ENCODE results near the gene CCDC83.
"Not testable (repeated sequence)": the region's sequence is repeated elsewhere in the genome, so short reads cannot be mapped to it uniquely, and the experiment has no call there.

Gene CCDC83

GRCh38 chr11:85886089-85887056 is 31.2 kb downstream of the CCDC83 start:
- no peak for DNase-seq (ENCODE audit: low read depth in 3 of 3)

- DNase-seq (ENCODE audit: low read depth in 3 of 3), result no peak
Measured at GRCh38 chr11:85889108-85889507, 33.9 kb downstream of the CCDC83 start.

GRCh38 chr11:85889676-85890579 is 34.7 kb downstream of the CCDC83 start:
- DNase-seq (ENCODE audit: low read depth in 3 of 3), result no peak

- DNase-seq (ENCODE audit: low read depth in 3 of 3), result no peak
Measured at GRCh38 chr11:85893395-85893794, 38.2 kb downstream of the CCDC83 start.

GRCh38 chr11:85896876-85897275 is 41.7 kb downstream of the CCDC83 start:
- DNase-seq (ENCODE audit: low read depth in 3 of 3), result no peak

- DNase-seq (ENCODE audit: low read depth in 3 of 3), result no peak
Measured at GRCh38 chr11:85898456-85898855, 43.3 kb downstream of the CCDC83 start.

- no peak for DNase-seq (ENCODE audit: low read depth in 3 of 3)
Measured at GRCh38 chr11:85902353-85902752, 47.2 kb downstream of the CCDC83 start.

GRCh38 chr11:85903406-85903805 is 48.2 kb downstream of the CCDC83 start:
- DNase-seq (ENCODE audit: low read depth in 3 of 3), result no peak

- no peak for DNase-seq (ENCODE audit: low read depth in 3 of 3)
Measured at GRCh38 chr11:85903811-85904210, 48.6 kb downstream of the CCDC83 start.

- DNase-seq (ENCODE audit: low read depth in 3 of 3), result no peak
Measured at GRCh38 chr11:85912414-85912813, 57.2 kb downstream of the CCDC83 start.

- no peak for DNase-seq (ENCODE audit: low read depth in 3 of 3)
Measured at GRCh38 chr11:85913513-85913912, 58.3 kb downstream of the CCDC83 start.

- no peak for DNase-seq (ENCODE audit: low read depth in 3 of 3)
Measured at GRCh38 chr11:85914425-85914824, 59.2 kb downstream of the CCDC83 start.

- no peak for DNase-seq (ENCODE audit: low read depth in 3 of 3)
Measured at GRCh38 chr11:85918910-85919794, 64.0 kb downstream of the CCDC83 start.

GRCh38 chr11:85922367-85922766 is 67.2 kb downstream of the CCDC83 start:
- no peak for DNase-seq (ENCODE audit: low read depth in 3 of 3)

- DNase-seq (ENCODE audit: low read depth in 3 of 3), result no peak
Measured at GRCh38 chr11:85923455-85923854, 68.3 kb downstream of the CCDC83 start.

GRCh38 chr11:85926653-85927214 is 71.6 kb downstream of the CCDC83 start:
- not testable (repeated sequence) for DNase-seq (ENCODE audit: low read depth in 3 of 3)

- DNase-seq (ENCODE audit: low read depth in 3 of 3), result no peak
Measured at GRCh38 chr11:85930879-85931366, 75.7 kb downstream of the CCDC83 start.

- DNase-seq (ENCODE audit: low read depth in 3 of 3), result no peak
Measured at GRCh38 chr11:85934596-85935169, 79.5 kb downstream of the CCDC83 start.

GRCh38 chr11:85935751-85936150 is 80.6 kb downstream of the CCDC83 start:
- no peak for DNase-seq (ENCODE audit: low read depth in 3 of 3)

GRCh38 chr11:85937835-85938234 is 82.7 kb downstream of the CCDC83 start:
- no peak for DNase-seq (ENCODE audit: low read depth in 3 of 3)

Measured in stimulated activated CD4-positive, alpha-beta T cell treated with anti-CD3 and anti-CD28 coated beads, TNF-alpha, amount 100 ng/mL, for 48 hours (primary cell).